Brain microvascular endothelial cell (primary cell): ENCODE measurements around the gene ZNF423.
"Not testable (repeated sequence)": the region's sequence is repeated elsewhere in the genome, so short reads cannot be mapped to it uniquely, and the experiment has no call there.

Experiments used
- DNase-seq: peaks from one replicate; pipeline ENCODE4 v3.0.0-alpha.2; 2020
- H3K27ac ChIP-seq: fragments of 250-450 bp; sonication (Bioruptor Pico); 2 replicates; pipeline ENCODE4 v1.5.1; 2020; ENCODE audit warnings: mild to moderate bottlenecking, moderate library complexity
- H3K27me3 ChIP-seq: fragments of 250-450 bp; sonication (Bioruptor Pico); replicated peaks from 2 replicates; pipeline ENCODE4 v1.5.1; 2020; ENCODE audit warnings: mild to moderate bottlenecking
- H3K36me3 ChIP-seq: fragments of 250-450 bp; sonication (Bioruptor Pico); replicated peaks from 2 replicates; pipeline ENCODE4 v1.5.1; 2020; ENCODE audit warnings: mild to moderate bottlenecking
- H3K4me3 ChIP-seq: 2 replicates; pipeline ENCODE4 v1.5.1; 2011; ENCODE audit warnings: low read depth, mild to moderate bottlenecking, control low read depth, low read length, moderate library complexity
- CTCF ChIP-seq: IDR thresholded peaks from 2 replicates; pipeline ENCODE4 v1.5.1; 2011; ENCODE audit warnings: low read depth, mild to moderate bottlenecking, moderate library complexity, low read length, control low read depth, inconsistent platforms; ENCODE audit errors: missing control alignments
- in situ Hi-C: cut with HindIII; loops from 2 replicates; pipeline ENCODE4 v1.10.0; 2017; ENCODE audit warnings: low sequenced_read_pairs, low pct_ligation_motif_present

The ZNF423 gene

GRCh38 chr16:49679095-49679494, 176.8 kb downstream of the ZNF423 start:
- Histone ChIP-seq H3K27me3 (no peaks in the 10 kb centered on the region), H3K4me3 (no peak overlapping the region), H3K36me3 (no peaks in the 10 kb centered on the region), H3K27ac (no peak overlapping the region)
- TF ChIP-seq CTCF: no peak
- DNase-seq: no peak
- in situ Hi-C loops: no loop called here

- H3K4me3 ChIP-seq, H3K36me3 ChIP-seq, DNase-seq, H3K27ac ChIP-seq, H3K27me3 ChIP-seq, in situ Hi-C loops: not testable (repeated sequence)
These were observed 178.3 kb downstream of the ZNF423 start for GRCh38 chr16:49677661-49678060.

GRCh38 chr16:49675413-49675812, 180.5 kb downstream of the ZNF423 start:
- no peak for DNase-seq

DNA sequence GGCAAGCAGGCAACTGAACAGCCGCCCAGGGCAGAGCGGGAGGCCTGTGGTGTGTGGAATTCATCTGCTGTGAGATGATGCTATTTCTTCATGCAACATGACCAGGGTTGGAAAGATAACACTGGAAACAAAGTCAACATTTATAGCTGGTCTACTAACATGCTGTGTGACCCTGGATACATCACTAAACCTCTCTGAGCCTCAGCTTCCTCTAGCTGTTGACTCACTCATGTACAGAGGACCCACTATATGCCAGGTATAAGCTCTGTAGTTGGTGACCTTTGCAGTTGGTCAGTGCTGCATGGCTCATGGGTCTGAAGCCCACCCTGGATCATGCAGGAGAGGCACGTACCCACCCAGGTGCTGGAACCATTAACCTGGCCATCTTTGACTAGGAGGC, 180.9 kb downstream of the ZNF423 start:
- no peaks in the 10 kb centered on the region for H3K36me3 ChIP-seq
- in situ Hi-C loops: no loop called here
- no peak for DNase-seq
- H3K27me3 ChIP-seq: no peaks in the 10 kb centered on the region
- TF ChIP-seq CTCF: no peak
- H3K4me3 ChIP-seq: no peak overlapping the region
- no peak overlapping the region for H3K27ac ChIP-seq

More at GRCh38 chr16:49675413-49675812, 180.5 kb downstream of the ZNF423 start:
- in situ Hi-C loops: no loop called here
- Histone ChIP-seq H3K36me3 (no peaks in the 10 kb centered on the region), H3K4me3 (no peak overlapping the region), H3K27me3 (no peaks in the 10 kb centered on the region), H3K27ac (no peak overlapping the region)
- no peak for TF ChIP-seq CTCF

GRCh38 chr16:49674351-49674851, 181.5 kb downstream of the ZNF423 start:
- in situ Hi-C loops: no loop called here
- DNase-seq: no peak
- Histone ChIP-seq H3K27ac (no peak overlapping the region), H3K4me3 (no peak overlapping the region), H3K36me3 (no peaks in the 10 kb centered on the region), H3K27me3 (no peaks in the 10 kb centered on the region)
- no peak for TF ChIP-seq CTCF

GRCh38 chr16:49673442-49673841, 182.5 kb downstream of the ZNF423 start:
- no peak overlapping the region for H3K27ac ChIP-seq

More at GRCh38 chr16:49673442-49673841, 182.5 kb downstream of the ZNF423 start:
- Histone ChIP-seq H3K4me3 (no peak overlapping the region), H3K27me3 (no peaks in the 10 kb centered on the region), H3K36me3 (no peaks in the 10 kb centered on the region)
- in situ Hi-C loops: no loop called here
- TF ChIP-seq CTCF: no peak
- DNase-seq: no peak
